MM.1S (cell line): ENCODE data around the gene FBLIM1.

ENCODE experiments used
- DNase-seq: peaks from one replicate; pipeline ENCODE4 v3.0.0-alpha.2; 2015
- H2AFZ ChIP-seq: fragments of 300-600 bp; sonication (generic); 2 replicates; pipeline ENCODE4 v1.6.0; 2016; ENCODE audit warnings: antibody characterized with exemption, low read length
- H3F3A ChIP-seq: fragments of 300-600 bp; sonication (generic); 2 replicates; pipeline ENCODE4 v1.6.1; 2016; ENCODE audit warnings: mild to moderate bottlenecking, antibody characterized with exemption, low read length, moderate library complexity, mixed read lengths; ENCODE audit not compliant: insufficient read depth
- H3K27ac ChIP-seq: fragments of 300-600 bp; sonication (generic); 2 replicates; pipeline ENCODE4 v1.5.1; 2016; ENCODE audit warnings: mild to moderate bottlenecking, low read length
- H3K27me3 ChIP-seq: fragments of 300-600 bp; sonication (generic); replicated peaks from 2 replicates; pipeline ENCODE4 v1.6.0; 2016; ENCODE audit warnings: low read length; ENCODE audit not compliant: insufficient read depth
- H3K36me3 ChIP-seq: fragments of 300-600 bp; sonication (generic); replicated peaks from 2 replicates; pipeline ENCODE4 v1.6.1; 2016; ENCODE audit warnings: mild to moderate bottlenecking, low read length, mixed read lengths; ENCODE audit not compliant: insufficient read depth
- H3K4me1 ChIP-seq: fragments of 300-600 bp; sonication (generic); 2 replicates; pipeline ENCODE4 v1.6.1; 2016; ENCODE audit warnings: low read length, mixed read lengths
- H3K4me2 ChIP-seq: fragments of 300-600 bp; sonication (generic); 2 replicates; pipeline ENCODE4 v1.6.0; 2016; ENCODE audit warnings: low read depth, low read length
- H3K4me3 ChIP-seq: fragments of 300-600 bp; sonication (generic); 2 replicates; pipeline ENCODE4 v1.5.1; 2016; ENCODE audit warnings: low read length, mixed read lengths
- H3K79me2 ChIP-seq: fragments of 300-600 bp; sonication (generic); 2 replicates; pipeline ENCODE4 v1.6.1; 2016; ENCODE audit warnings: mixed run types, low read length, mixed read lengths
- H3K9ac ChIP-seq: fragments of 300-600 bp; sonication (generic); 2 replicates; pipeline ENCODE4 v1.6.1; 2016; ENCODE audit warnings: low read length, mixed read lengths
- H3K9me2 ChIP-seq: fragments of 300-600 bp; sonication (generic); replicated peaks from 2 replicates; pipeline ENCODE4 v1.6.1; 2016; ENCODE audit warnings: mild to moderate bottlenecking, low read length, mixed read lengths; ENCODE audit not compliant: insufficient read depth
- H3K9me3 ChIP-seq: fragments of 300-600 bp; sonication (generic); replicated peaks from 2 replicates; pipeline ENCODE4 v1.6.1; 2016; ENCODE audit warnings: mild to moderate bottlenecking, low read length, mixed read lengths; ENCODE audit not compliant: insufficient read depth
- H4K20me1 ChIP-seq: fragments of 300-600 bp; sonication (generic); 2 replicates; pipeline ENCODE4 v1.6.1; 2016; ENCODE audit warnings: mild to moderate bottlenecking, low read length, moderate library complexity, mixed read lengths; ENCODE audit not compliant: insufficient read depth
- CTCF ChIP-seq: fragments of 300-600 bp; sonication (generic); IDR thresholded peaks from 2 replicates; pipeline ENCODE4 v1.5.1; 2016; ENCODE audit warnings: antibody characterized with exemption, low read length, mixed read lengths
- EZH2 ChIP-seq: fragments of 300-600 bp; sonication (generic); optimal IDR thresholded peaks from 2 replicates; pipeline ENCODE3; 2017; ENCODE audit warnings: low read depth, mild to moderate bottlenecking, antibody characterized with exemption, low read length, mixed read lengths
- EZH2phosphoT487 ChIP-seq: fragments of 300-600 bp; sonication (generic); IDR thresholded peaks from 2 replicates; pipeline ENCODE4 v1.6.1; 2018; ENCODE audit warnings: antibody characterized with exemption, low read length

The FBLIM1 gene

GRCh38 chr1:15744122-15744679, 14.4 kb upstream of the FBLIM1 start:
- Histone ChIP-seq H4K20me1 (no peaks in the 10 kb centered on the region), H3K79me2 (no peaks in the 10 kb centered on the region), H3K9me3 (no peaks in the 10 kb centered on the region), H2AFZ (no peak overlapping the region), H3K4me2 (no peak overlapping the region), H3K9me2 (no peaks in the 10 kb centered on the region), H3F3A (no peaks in the 10 kb centered on the region), H3K27ac (no peak overlapping the region), H3K4me1 (peaks cover 6% of the 10 kb centered on the region), H3K4me3 (no peak overlapping the region), H3K36me3 (no peaks in the 10 kb centered on the region), H3K27me3 (no peaks in the 10 kb centered on the region), H3K9ac (no peak overlapping the region)
- TF ChIP-seq EZH2 (no peak), CTCF (no peak), EZH2phosphoT487 (no peak)
- DNase-seq = no peak

GRCh38 chr1:15747378-15747777, 11.2 kb upstream of the FBLIM1 start:
- peaks cover 6% of the 10 kb centered on the region for H3K4me1 ChIP-seq
- peaks cover 6% of the 10 kb centered on the region; the same call in 1 of the 2 replicates for H3K27me3 ChIP-seq
- no peak overlapping the region for H3K4me2 ChIP-seq
- no peak overlapping the region for H3K9ac ChIP-seq
- no peaks in the 10 kb centered on the region for H3K9me2 ChIP-seq
- H3K79me2 ChIP-seq = no peaks in the 10 kb centered on the region
- no peak for DNase-seq
- no peaks in the 10 kb centered on the region for H3K36me3 ChIP-seq
- no peaks in the 10 kb centered on the region for H3K9me3 ChIP-seq
- H3K27ac ChIP-seq = no peak overlapping the region
- no peaks in the 10 kb centered on the region for H4K20me1 ChIP-seq
- no peak overlapping the region for H3K4me3 ChIP-seq
- no peaks in the 10 kb centered on the region for H3F3A ChIP-seq
- TF ChIP-seq EZH2phosphoT487 (no peak), CTCF (no peak), EZH2 (no peak)
- H2AFZ ChIP-seq = no peak overlapping the region

GRCh38 chr1:15748264-15748663, 10.3 kb upstream of the FBLIM1 start:
- Histone ChIP-seq H3K4me2 (no peak overlapping the region), H3K4me3 (no peak overlapping the region), H3F3A (no peaks in the 10 kb centered on the region), H4K20me1 (no peaks in the 10 kb centered on the region), H2AFZ (no peak overlapping the region), H3K9me2 (no peaks in the 10 kb centered on the region), H3K27ac (no peak overlapping the region), H3K79me2 (no peaks in the 10 kb centered on the region), H3K9ac (no peak overlapping the region), H3K27me3 (peaks cover 6% of the 10 kb centered on the region; the same call in 1 of the 2 replicates), H3K4me1 (peaks cover 6% of the 10 kb centered on the region), H3K36me3 (no peaks in the 10 kb centered on the region), H3K9me3 (no peaks in the 10 kb centered on the region)
- TF ChIP-seq EZH2phosphoT487 (no peak), CTCF (no peak), EZH2 (no peak)
- no peak for DNase-seq
